Measurements from ENCODE around the gene RHOB.
"Not testable (repeated sequence)": the region's sequence is repeated elsewhere in the genome, so short reads cannot be mapped to it uniquely, and the experiment has no call there.

The RHOB gene

GRCh38 chr2:20488201-20488641 is 41.3 kb downstream of the RHOB start:
- in situ Hi-C loops (cut with HindIII; ENCODE audit: low sequenced_read_pairs), result no loop called here

DNA sequence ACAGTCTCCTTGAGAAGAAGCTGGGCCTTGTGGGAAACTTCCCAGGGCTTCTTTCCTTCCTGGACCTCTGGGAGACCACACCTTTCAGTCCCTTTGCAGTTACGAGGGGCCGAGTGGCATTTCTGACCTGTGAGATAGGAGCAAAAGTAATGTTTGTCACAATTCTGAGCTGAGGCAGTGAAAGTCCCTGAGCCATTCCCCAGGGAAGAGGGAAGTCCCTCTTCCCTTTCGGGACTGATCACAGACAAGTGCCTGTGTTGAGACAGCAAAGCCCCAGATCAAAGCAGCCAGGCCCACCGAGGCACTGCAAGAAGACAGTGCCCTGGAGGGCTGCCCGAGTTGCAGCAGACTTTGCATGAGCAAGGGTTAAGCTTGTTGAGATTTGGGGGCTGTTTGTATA is 41.9 kb downstream of the RHOB start:
- in situ Hi-C loops (cut with HindIII; ENCODE audit: low sequenced_read_pairs), result no loop called here

DNA sequence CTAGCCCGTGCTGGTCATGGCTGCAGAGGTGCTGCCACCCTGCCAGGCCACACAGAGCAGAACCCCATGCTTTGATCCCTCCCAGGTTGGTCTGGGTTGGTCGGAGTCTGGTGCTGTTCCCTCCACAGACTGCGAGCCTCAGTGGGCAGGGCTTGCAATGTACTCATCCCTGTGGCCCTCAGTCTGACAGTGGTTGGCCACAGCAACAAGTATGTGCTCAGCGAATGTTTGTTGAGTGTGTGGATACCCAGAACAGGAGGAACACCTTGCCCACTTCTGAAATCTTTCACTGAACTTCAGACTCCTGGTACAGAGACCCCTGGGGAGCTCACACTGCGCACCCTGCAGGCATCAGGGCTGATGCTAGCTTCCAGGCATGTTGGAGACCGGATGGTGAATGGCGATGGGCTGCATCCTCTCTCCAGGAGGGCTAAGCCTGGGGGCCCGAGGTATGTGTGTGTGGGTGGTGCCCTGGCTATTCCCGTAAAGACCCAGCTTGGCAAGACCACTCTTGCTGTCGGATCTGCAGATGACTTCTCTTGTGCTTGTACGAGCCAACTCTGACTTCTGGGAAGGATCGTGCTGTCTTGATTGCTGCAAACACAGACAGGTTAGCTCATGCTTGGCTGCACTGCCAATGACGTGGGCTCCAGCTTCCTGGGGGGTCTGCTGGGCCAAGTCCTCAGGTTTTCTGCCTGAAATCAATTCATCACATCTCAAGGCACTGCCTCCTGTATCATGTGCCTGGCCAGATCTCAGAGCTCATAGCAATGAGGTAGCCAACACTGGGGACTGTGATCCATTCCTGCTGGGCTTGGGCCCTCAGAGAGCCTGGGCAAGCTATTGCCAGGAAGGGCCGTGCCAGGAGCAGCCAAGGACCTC is 43.7 kb downstream of the RHOB start:
- in situ Hi-C loops (cut with HindIII; ENCODE audit: low sequenced_read_pairs), result no loop called here

- in situ Hi-C loops (cut with HindIII; ENCODE audit: low sequenced_read_pairs), result no loop called here
Measured at GRCh38 chr2:20491739-20492531, 45.1 kb downstream of the RHOB start.

- in situ Hi-C loops (cut with HindIII; ENCODE audit: low sequenced_read_pairs), result not testable (repeated sequence)
Measured at GRCh38 chr2:20493095-20493494, 46.2 kb downstream of the RHOB start.

DNA sequence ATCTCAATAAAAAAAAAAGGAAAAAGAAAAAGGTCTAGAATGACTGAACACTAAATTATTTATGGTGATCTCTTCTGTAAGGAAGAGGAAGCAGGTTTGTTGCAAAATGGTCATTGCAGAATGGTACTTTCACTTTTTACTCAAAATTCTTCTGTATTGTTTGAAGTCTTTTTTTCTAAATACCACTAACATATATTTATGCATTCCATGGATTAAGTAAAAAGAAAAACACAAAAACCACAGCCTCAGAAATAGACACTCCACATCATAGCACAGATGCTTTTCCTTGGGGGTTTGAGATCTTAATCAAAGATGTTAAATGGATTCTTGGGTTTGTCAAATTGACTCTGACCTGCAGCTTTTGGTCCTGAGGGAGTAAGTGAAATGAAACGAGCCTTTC is 47.4 kb downstream of the RHOB start:
- in situ Hi-C loops (cut with HindIII; ENCODE audit: low sequenced_read_pairs), result no loop called here

DNA sequence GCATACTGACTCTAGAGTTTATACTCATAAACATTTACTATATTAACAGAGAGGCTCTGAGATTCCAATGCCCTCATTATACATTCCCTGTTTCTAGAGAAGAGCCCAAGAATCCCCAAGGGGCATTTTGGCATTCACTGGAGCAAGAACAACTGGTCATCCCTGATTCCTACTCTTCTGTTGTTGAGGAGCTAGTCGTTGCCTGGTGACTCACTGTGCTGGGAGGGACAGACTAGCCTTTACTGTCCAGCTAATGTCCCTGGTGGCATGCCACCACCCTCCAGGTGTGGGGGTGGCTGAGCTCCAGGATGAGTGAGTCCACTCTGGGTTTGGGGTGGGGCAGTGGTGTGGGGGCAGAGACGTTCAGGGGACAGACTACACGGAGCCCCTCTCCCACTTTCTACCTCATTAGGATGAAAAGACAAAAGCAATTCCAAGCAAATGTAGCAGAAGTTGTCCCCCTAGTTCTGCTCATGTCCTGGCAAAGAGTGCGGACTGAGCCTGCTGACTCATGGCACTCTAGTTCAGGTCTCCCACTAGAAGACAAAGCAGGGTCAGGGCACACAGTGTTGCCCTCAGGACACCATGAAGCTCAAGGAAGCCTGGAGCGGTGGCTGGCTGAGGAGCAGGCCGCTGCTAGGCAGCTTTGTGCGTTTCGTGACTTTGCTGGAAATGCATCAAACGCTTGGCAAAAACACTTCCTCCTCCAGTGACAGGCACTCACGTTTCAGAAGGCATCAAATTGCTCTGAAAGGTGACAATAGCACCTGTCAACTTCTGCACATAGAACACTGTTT is 49.4 kb downstream of the RHOB start:
- in situ Hi-C loops (cut with HindIII; ENCODE audit: low sequenced_read_pairs), result no loop called here

- in situ Hi-C loops (cut with HindIII; ENCODE audit: low sequenced_read_pairs), result no loop called here
Measured at GRCh38 chr2:20496942-20497341, 50.1 kb downstream of the RHOB start.
